GM21529 (cell line): ENCODE measurements around the gene TYMP.
"Not testable (repeated sequence)": the region's sequence is repeated elsewhere in the genome, so short reads cannot be mapped to it uniquely, and the experiment has no call there.

Experiments used
- ATAC-seq: cut with Tn5 transposase; IDR thresholded peaks from one replicate; pipeline ENCODE4 v1.9.1; 2021; ENCODE audit not compliant: unreplicated experiment

The TYMP gene

GRCh38 chr22:50525104-50525857, 4.5 kb downstream of the TYMP start, which contains the start of gene SCO2:
Gene SCO2, minus strand, starts transcription at chr22:50525598. Its CDS starts 1,187 bp downstream, at chr22:50524411.
- ATAC-seq: peak; percentile 31

- ATAC-seq: no peak
These were observed 5.1 kb downstream of the TYMP start for GRCh38 chr22:50524676-50525103.

GRCh38 chr22:50523806-50524675, 5.8 kb downstream of the TYMP start:
- ATAC-seq: no peak

GRCh38 chr22:50523458-50523805, 6.4 kb downstream of the TYMP start:
- ATAC-seq: no peak

GRCh38 chr22:50522806-50523438, 6.9 kb downstream of the TYMP start:
- no peak for ATAC-seq

GRCh38 chr22:50522208-50522805, 7.5 kb downstream of the TYMP start:
- ATAC-seq: no peak

- no peak for ATAC-seq
These were observed 8.1 kb downstream of the TYMP start for GRCh38 chr22:50521710-50522109.

- no peak for ATAC-seq
These were observed 8.9 kb downstream of the TYMP start for GRCh38 chr22:50520826-50521453.

GRCh38 chr22:50520184-50520583, 9.6 kb downstream of the TYMP start:
- not testable (repeated sequence) for ATAC-seq

GRCh38 chr22:50519151-50519550, 10.7 kb downstream of the TYMP start:
- ATAC-seq: no peak

- ATAC-seq: no peak
These were observed 11.2 kb downstream of the TYMP start for GRCh38 chr22:50518606-50519005.

GRCh38 chr22:50517495-50518260, 12.1 kb downstream of the TYMP start:
- ATAC-seq: no peak

- ATAC-seq: no peak
These were observed 12.9 kb downstream of the TYMP start for GRCh38 chr22:50516891-50517290.

- no peak for ATAC-seq
These were observed 13.7 kb downstream of the TYMP start for GRCh38 chr22:50516068-50516467.

GRCh38 chr22:50513175-50513574, 16.6 kb downstream of the TYMP start:
- no peak for ATAC-seq

- ATAC-seq: no peak
These were observed 20.9 kb downstream of the TYMP start for GRCh38 chr22:50508897-50509296.

GRCh38 chr22:50507991-50508884, 21.6 kb downstream of the TYMP start, which contains the start of gene NCAPH2:
Gene NCAPH2, plus strand, starts transcription at chr22:50508224. Its CDS starts 114 bp downstream, at chr22:50508338.
- ATAC-seq: peak; percentile 58

- ATAC-seq: peak; percentile 55
These were observed 22.3 kb downstream of the TYMP start, which contains the start of gene LMF2 for GRCh38 chr22:50507421-50507990. Gene LMF2, minus strand, starts transcription at chr22:50507702. Its CDS starts 27 bp downstream, at chr22:50507675.
